Keratinocyte (primary cell): ENCODE results near the gene DPH1. TPM values are rescaled to one million over a fixed set of nuclear protein-coding genes. Genes with fewer than 3 reads are reported as not detected.

Source experiments
- DNase-seq: peaks from one replicate; pipeline ENCODE4 v3.0.0-alpha.2; 2011; ENCODE audit warnings: low read depth, missing footprints, low spot score
- FAIRE-seq: peaks from 2 replicates; lab custom pipeline; 2011; peaks lifted over from hg19 to GRCh38; lab: Jason Lieb, UNC
- H2AFZ ChIP-seq: 2 replicates; pipeline ENCODE4 v1.6.0; 2012; ENCODE audit warnings: low read length, control low read depth, inconsistent platforms; ENCODE audit not compliant: control insufficient read depth
- H3K27ac ChIP-seq: 2 replicates; pipeline ENCODE4 v1.5.1; 2011; ENCODE audit warnings: low read length; ENCODE audit not compliant: control insufficient read depth, insufficient read depth
- H3K27me3 ChIP-seq: 3 replicates; pipeline ENCODE4 v1.6.0; 2011; ENCODE audit warnings: low read length; ENCODE audit not compliant: control insufficient read depth, insufficient read depth; ENCODE audit errors: extremely low read depth
- H3K36me3 ChIP-seq, 2 experiments: 2 replicates in 1 of 2; 3 replicates in 1 of 2; pipeline ENCODE4 v1.5.1; 2011; ENCODE audit warnings: low read length in 2 of 2, mild to moderate bottlenecking in 1 of 2; ENCODE audit not compliant: control insufficient read depth in 2 of 2, insufficient read depth in 2 of 2; ENCODE audit errors: extremely low read depth in 1 of 2
- H3K4me1 ChIP-seq: 3 replicates; pipeline ENCODE4 v1.5.1; 2011; ENCODE audit warnings: low read length; ENCODE audit not compliant: control insufficient read depth, insufficient read depth; ENCODE audit errors: extremely low read depth
- H3K4me2 ChIP-seq: 3 replicates; pipeline ENCODE4 v1.6.0; 2011; ENCODE audit warnings: low read depth, low read length; ENCODE audit not compliant: control insufficient read depth, insufficient read depth; ENCODE audit errors: extremely low read depth
- H3K4me3 ChIP-seq, 3 experiments: fragments of 200-600 bp in 1 of 3; sonication (generic) in 1 of 3; 2 replicates in 2 of 3; 3 replicates in 1 of 3; pipeline ENCODE4 v1.5.1; 2011 to 2016; ENCODE audit warnings: low read length in 3 of 3, mild to moderate bottlenecking in 3 of 3, control low read depth in 2 of 3, inconsistent platforms in 1 of 3, low read depth in 1 of 3, mixed read lengths in 1 of 3, mixed run types in 1 of 3, moderate library complexity in 1 of 3; ENCODE audit not compliant: control insufficient read depth in 2 of 3, insufficient read depth in 2 of 3; ENCODE audit errors: extremely low read depth in 1 of 3
- H3K79me2 ChIP-seq: 2 replicates; pipeline ENCODE4 v1.6.0; 2012; ENCODE audit warnings: low read length; ENCODE audit not compliant: control insufficient read depth, insufficient read depth
- H3K9ac ChIP-seq: 3 replicates; pipeline ENCODE4 v1.6.0; 2011; ENCODE audit warnings: low read length; ENCODE audit not compliant: control insufficient read depth, insufficient read depth; ENCODE audit errors: extremely low read depth
- H3K9me1 ChIP-seq: 3 replicates; pipeline ENCODE4 v1.6.0; 2011; ENCODE audit warnings: low read length; ENCODE audit not compliant: control insufficient read depth, insufficient read depth; ENCODE audit errors: extremely low read depth
- H3K9me3 ChIP-seq: 2 replicates; pipeline ENCODE4 v1.5.1; 2012; ENCODE audit warnings: low read depth, low read length; ENCODE audit not compliant: control insufficient read depth
- H4K20me1 ChIP-seq: 3 replicates; pipeline ENCODE4 v1.6.0; 2011; ENCODE audit warnings: low read length; ENCODE audit not compliant: control insufficient read depth, insufficient read depth; ENCODE audit errors: extremely low read depth
- EZH2 ChIP-seq: IDR thresholded peaks from one replicate; pipeline ENCODE4 v1.6.1; 2012; ENCODE audit warnings: inconsistent platforms, mild to moderate bottlenecking, low read length, moderate library complexity
- dilution Hi-C: fragments of 300-500 bp; cut with MboI; formaldehyde crosslinking; loops from one replicate; pipeline ENCODE4 v1.7.0; 2020; ENCODE audit warnings: low sequenced_read_pairs; ENCODE audit not compliant: extremely low pct_ligation_motif_present
- polyA plus RNA-seq, 5 experiments: library from polyadenylated mRNA; depleted of rRNA in 3 of 5; stranded (reverse) in 3 of 5; stranded (forward) in 1 of 5; unstranded in 1 of 5; fragments of >200 nt; gene quantifications; 1 replicate in 1 of 5; 2 replicates in 3 of 5; 3 replicates in 1 of 5; pipeline versions ENCODE4 v1.2.1 to v1.2.3, GENCODE V29; 2011 to 2012; ENCODE audit warnings: missing spikeins in 2 of 5, low read depth in 1 of 5, low replicate concordance in 1 of 5
- TF ChIP-seq, protein P1 (sequence below), 3 experiments: IDR thresholded peaks in 1 of 3; conservative IDR thresholded peaks in 1 of 3; optimal IDR thresholded peaks in 1 of 3; 2 replicates in 2 of 3; 3 replicates in 1 of 3; pipeline versions ENCODE3 to v1.5.1; 2011; ENCODE audit warnings: low read length in 3 of 3, mild to moderate bottlenecking in 3 of 3, moderate library complexity in 2 of 3, control low read depth in 1 of 3, inconsistent platforms in 1 of 3; ENCODE audit not compliant: insufficient read depth in 2 of 3; ENCODE audit errors: extremely low read depth in 1 of 3

The DPH1 gene
- polyA plus RNA-seq, 1 donor (not counting 4 experiments of a cell fraction or from before 2014, with no cell fraction given), result 18.9 TPM

GRCh38 chr17:2083613-2084035 lies 53.7 kb downstream of the DPH1 start:
- no peak overlapping the region for H3K27ac ChIP-seq
- no peak overlapping the region for H3K4me2 ChIP-seq
- H3K9me3 ChIP-seq, result no peaks in the 10 kb centered on the region
- H3K79me2 ChIP-seq, result no peaks in the 10 kb centered on the region
- H3K4me3 ChIP-seq, result no peak overlapping the region
- peaks cover 17 to 19% of the 10 kb centered on the region in 2 experiments for H3K36me3 ChIP-seq
- no peak for DNase-seq
- TF ChIP-seq, protein P1, sequence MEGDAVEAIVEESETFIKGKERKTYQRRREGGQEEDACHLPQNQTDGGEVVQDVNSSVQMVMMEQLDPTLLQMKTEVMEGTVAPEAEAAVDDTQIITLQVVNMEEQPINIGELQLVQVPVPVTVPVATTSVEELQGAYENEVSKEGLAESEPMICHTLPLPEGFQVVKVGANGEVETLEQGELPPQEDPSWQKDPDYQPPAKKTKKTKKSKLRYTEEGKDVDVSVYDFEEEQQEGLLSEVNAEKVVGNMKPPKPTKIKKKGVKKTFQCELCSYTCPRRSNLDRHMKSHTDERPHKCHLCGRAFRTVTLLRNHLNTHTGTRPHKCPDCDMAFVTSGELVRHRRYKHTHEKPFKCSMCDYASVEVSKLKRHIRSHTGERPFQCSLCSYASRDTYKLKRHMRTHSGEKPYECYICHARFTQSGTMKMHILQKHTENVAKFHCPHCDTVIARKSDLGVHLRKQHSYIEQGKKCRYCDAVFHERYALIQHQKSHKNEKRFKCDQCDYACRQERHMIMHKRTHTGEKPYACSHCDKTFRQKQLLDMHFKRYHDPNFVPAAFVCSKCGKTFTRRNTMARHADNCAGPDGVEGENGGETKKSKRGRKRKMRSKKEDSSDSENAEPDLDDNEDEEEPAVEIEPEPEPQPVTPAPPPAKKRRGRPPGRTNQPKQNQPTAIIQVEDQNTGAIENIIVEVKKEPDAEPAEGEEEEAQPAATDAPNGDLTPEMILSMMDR (optimal IDR thresholded peaks at IDR 0.05 in 1 of 3, IDR thresholded peaks at IDR 0.05 in 1 of 3, conservative IDR thresholded peaks at IDR 0.05 in 1 of 3; ENCODE audit: extremely low read depth in 1 of 3, insufficient read depth in 2 of 3, low read length in 3 of 3), result no peak
- no peak for TF ChIP-seq EZH2
- no peaks in the 10 kb centered on the region for H3K27me3 ChIP-seq
- no peak overlapping the region for H2AFZ ChIP-seq
- H3K9ac ChIP-seq, result no peak overlapping the region
- H3K9me1 ChIP-seq, result no peaks in the 10 kb centered on the region
- dilution Hi-C loops, result no loop called here
- peaks cover 28% of the 10 kb centered on the region for H3K4me1 ChIP-seq
- no peak for FAIRE-seq
- no peaks in the 10 kb centered on the region for H4K20me1 ChIP-seq

- Histone ChIP-seq H3K79me2 (no peaks in the 10 kb centered on the region), H3K27ac (peak overlapping the region; percentile 33), H3K9me3 (no peaks in the 10 kb centered on the region), H3K4me3 (no peak overlapping the region), H3K4me1 (peaks cover 29% of the 10 kb centered on the region), H3K9ac (no peak overlapping the region), H3K36me3 (peaks cover 16 to 17% of the 10 kb centered on the region in 2 experiments), H4K20me1 (no peaks in the 10 kb centered on the region), H3K27me3 (no peaks in the 10 kb centered on the region), H3K9me1 (no peaks in the 10 kb centered on the region), H2AFZ (no peak overlapping the region), H3K4me2 (no peak overlapping the region)
- TF ChIP-seq EZH2, result no peak
- DNase-seq, result no peak
- no peak for FAIRE-seq
- dilution Hi-C loops, result no loop called here
These were observed 54.2 kb downstream of the DPH1 start for GRCh38 chr17:2084036-2084765.
